Measurements from ENCODE around the gene NPBWR2.

Gene NPBWR2

GRCh38 chr20:64106981-64107735, at the start of gene NPBWR2:
Gene NPBWR2, minus strand, starts transcription at chr20:64107565. Its CDS starts 734 bp downstream, at chr20:64106831.
- DNase-seq (ENCODE audit: low read depth), result no peak

- no peak for DNase-seq (ENCODE audit: low read depth)
These were observed 48.9 kb upstream of the NPBWR2 start for GRCh38 chr20:64156136-64156885.

- DNase-seq (ENCODE audit: low read depth), result no peak
These were observed 48.1 kb upstream of the NPBWR2 start for GRCh38 chr20:64155258-64156135.

- no peak for DNase-seq (ENCODE audit: low read depth)
These were observed 47.4 kb upstream of the NPBWR2 start for GRCh38 chr20:64154590-64155257.

- DNase-seq (ENCODE audit: low read depth), result no peak
These were observed 46.7 kb upstream of the NPBWR2 start for GRCh38 chr20:64153861-64154589.

- no peak for DNase-seq (ENCODE audit: low read depth)
These were observed 46.0 kb upstream of the NPBWR2 start for GRCh38 chr20:64153410-64153809.

GRCh38 chr20:64152906-64153305, 45.5 kb upstream of the NPBWR2 start:
- no peak for DNase-seq (ENCODE audit: low read depth)

GRCh38 chr20:64151633-64152530, 44.5 kb upstream of the NPBWR2 start:
- DNase-seq (ENCODE audit: low read depth), result no peak

- no peak for DNase-seq (ENCODE audit: low read depth)
These were observed 43.6 kb upstream of the NPBWR2 start for GRCh38 chr20:64150756-64151632.

- no peak for DNase-seq (ENCODE audit: low read depth)
These were observed 42.6 kb upstream of the NPBWR2 start for GRCh38 chr20:64149809-64150560.

GRCh38 chr20:64149141-64149540, 41.8 kb upstream of the NPBWR2 start:
- DNase-seq (ENCODE audit: low read depth), result no peak

- no peak for DNase-seq (ENCODE audit: low read depth)
These were observed 41.2 kb upstream of the NPBWR2 start for GRCh38 chr20:64148581-64148980.

- no peak for DNase-seq (ENCODE audit: low read depth)
These were observed 39.6 kb upstream of the NPBWR2 start for GRCh38 chr20:64146936-64147477.

GRCh38 chr20:64146301-64146935, 39.1 kb upstream of the NPBWR2 start:
- no peak for DNase-seq (ENCODE audit: low read depth)

- no peak for DNase-seq (ENCODE audit: low read depth)
These were observed 38.3 kb upstream of the NPBWR2 start for GRCh38 chr20:64145458-64146300.

- DNase-seq (ENCODE audit: low read depth), result no peak
These were observed 37.0 kb upstream of the NPBWR2 start for GRCh38 chr20:64144144-64144912.
